ENCODE data around the gene NDUFB6. TPM values are rescaled to one million over a fixed set of nuclear protein-coding genes. Genes with fewer than 3 reads are reported as not detected.
"Not testable (repeated sequence)": the region's sequence is repeated elsewhere in the genome, so short reads cannot be mapped to it uniquely, and the experiment has no call there.

NDUFB6 gene
- total RNA-seq, 1 donor from 2014 or later: 36.8 TPM

GRCh38 chr9:32524892-32525708, 47.9 kb downstream of the NDUFB6 start:
- peaks cover 9% of the 10 kb centered on the region for H3K9me3 Mint-ChIP-seq (ENCODE audit: unreplicated experiment)
- H3K4me1 Mint-ChIP-seq (ENCODE audit: unreplicated experiment): peaks cover 13% of the 10 kb centered on the region
- H3K27ac Mint-ChIP-seq (ENCODE audit: unreplicated experiment): peak overlapping the region; percentile 87
- TF ChIP-seq, protein P1, sequence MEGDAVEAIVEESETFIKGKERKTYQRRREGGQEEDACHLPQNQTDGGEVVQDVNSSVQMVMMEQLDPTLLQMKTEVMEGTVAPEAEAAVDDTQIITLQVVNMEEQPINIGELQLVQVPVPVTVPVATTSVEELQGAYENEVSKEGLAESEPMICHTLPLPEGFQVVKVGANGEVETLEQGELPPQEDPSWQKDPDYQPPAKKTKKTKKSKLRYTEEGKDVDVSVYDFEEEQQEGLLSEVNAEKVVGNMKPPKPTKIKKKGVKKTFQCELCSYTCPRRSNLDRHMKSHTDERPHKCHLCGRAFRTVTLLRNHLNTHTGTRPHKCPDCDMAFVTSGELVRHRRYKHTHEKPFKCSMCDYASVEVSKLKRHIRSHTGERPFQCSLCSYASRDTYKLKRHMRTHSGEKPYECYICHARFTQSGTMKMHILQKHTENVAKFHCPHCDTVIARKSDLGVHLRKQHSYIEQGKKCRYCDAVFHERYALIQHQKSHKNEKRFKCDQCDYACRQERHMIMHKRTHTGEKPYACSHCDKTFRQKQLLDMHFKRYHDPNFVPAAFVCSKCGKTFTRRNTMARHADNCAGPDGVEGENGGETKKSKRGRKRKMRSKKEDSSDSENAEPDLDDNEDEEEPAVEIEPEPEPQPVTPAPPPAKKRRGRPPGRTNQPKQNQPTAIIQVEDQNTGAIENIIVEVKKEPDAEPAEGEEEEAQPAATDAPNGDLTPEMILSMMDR (IDR thresholded peaks at IDR 0.05; ENCODE audit: unreplicated experiment): no peak
- no peak for DNase-seq (ENCODE audit: low spot score)
- peaks cover 26% of the 10 kb centered on the region for H3K36me3 Mint-ChIP-seq (ENCODE audit: low read depth, unreplicated experiment)
- peak overlapping the region; percentile 91 for H3K4me3 Mint-ChIP-seq (ENCODE audit: unreplicated experiment)
- H3K27me3 Mint-ChIP-seq (ENCODE audit: unreplicated experiment): peaks cover 4% of the 10 kb centered on the region

DNA sequence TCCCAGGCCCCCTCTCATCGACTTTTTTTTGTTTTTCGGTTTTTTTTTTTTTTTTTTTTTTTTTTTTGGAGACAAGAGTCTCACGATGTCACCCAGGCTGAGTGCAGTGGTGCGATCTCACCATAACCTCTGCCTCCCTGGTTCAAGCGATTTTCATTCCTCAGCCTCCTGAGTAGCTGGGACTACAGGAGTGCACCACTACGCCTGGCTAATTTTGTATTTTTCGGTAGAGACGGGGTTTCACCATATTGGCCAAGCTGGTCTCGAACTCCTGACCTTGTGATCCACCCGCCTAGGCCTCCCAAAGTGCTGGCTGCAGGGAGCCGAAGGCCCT, 48.4 kb downstream of the NDUFB6 start:
- Mint-ChIP-seq H3K4me1 (ENCODE audit: unreplicated experiment) (peaks cover 13% of the 10 kb centered on the region), H3K4me3 (ENCODE audit: unreplicated experiment) (peak overlapping the region; percentile 43), H3K36me3 (ENCODE audit: low read depth, unreplicated experiment) (peaks cover 26% of the 10 kb centered on the region)
- DNase-seq (ENCODE audit: low spot score); H3K27me3 Mint-ChIP-seq (ENCODE audit: unreplicated experiment); H3K27ac Mint-ChIP-seq (ENCODE audit: unreplicated experiment); H3K9me3 Mint-ChIP-seq (ENCODE audit: unreplicated experiment): not testable (repeated sequence)

DNA sequence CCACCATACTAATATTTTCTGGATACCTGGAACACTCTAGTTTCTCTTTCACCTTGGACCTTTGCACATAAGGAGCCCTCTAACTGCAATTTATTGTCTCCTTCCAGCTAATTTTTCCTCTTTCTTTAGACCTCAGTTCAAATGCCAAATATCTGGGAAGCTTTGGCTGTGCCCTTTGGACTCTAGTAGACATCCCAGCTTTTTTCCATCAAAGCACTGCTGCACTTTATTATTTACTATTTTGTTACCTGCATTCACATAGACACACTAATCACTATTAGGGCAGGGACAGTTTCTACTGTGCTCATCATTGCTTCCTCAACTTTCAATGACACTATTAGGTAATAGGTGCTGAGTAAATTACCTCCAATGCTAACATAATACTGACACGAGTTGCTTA, 49.0 kb downstream of the NDUFB6 start:
- peaks cover 4% of the 10 kb centered on the region for H3K27me3 Mint-ChIP-seq (ENCODE audit: unreplicated experiment)
- peaks cover 26% of the 10 kb centered on the region for H3K36me3 Mint-ChIP-seq (ENCODE audit: low read depth, unreplicated experiment)
- H3K4me3 Mint-ChIP-seq (ENCODE audit: unreplicated experiment): no peak overlapping the region
- H3K9me3 Mint-ChIP-seq (ENCODE audit: unreplicated experiment): peaks cover 9% of the 10 kb centered on the region
- peaks cover 13% of the 10 kb centered on the region for H3K4me1 Mint-ChIP-seq (ENCODE audit: unreplicated experiment)
- TF ChIP-seq, protein P1 (IDR thresholded peaks at IDR 0.05; ENCODE audit: unreplicated experiment): no peak
- no peak overlapping the region for H3K27ac Mint-ChIP-seq (ENCODE audit: unreplicated experiment)
- no peak for DNase-seq (ENCODE audit: low spot score)

DNA sequence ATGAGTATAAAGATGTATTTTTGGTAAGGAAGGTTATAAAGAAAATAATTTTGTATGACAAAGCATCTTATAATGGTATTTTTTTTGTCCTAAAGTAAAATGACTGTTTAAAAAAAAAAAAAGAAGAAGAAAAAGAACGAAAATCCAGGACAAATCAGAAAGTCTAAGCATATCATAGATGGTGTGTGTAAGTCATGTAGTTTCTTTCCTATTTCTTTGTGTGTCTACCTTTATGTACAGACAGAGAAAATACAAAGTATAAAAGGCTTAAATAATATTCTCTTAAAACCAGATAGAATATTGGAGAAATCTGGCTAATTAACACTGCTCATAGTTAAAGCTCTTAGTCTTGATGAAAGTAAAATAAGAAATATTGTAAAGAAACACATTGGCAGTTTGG, 54.7 kb downstream of the NDUFB6 start:
- H3K27ac Mint-ChIP-seq (ENCODE audit: unreplicated experiment): no peak overlapping the region
- no peaks in the 10 kb centered on the region for H3K4me1 Mint-ChIP-seq (ENCODE audit: unreplicated experiment)
- DNase-seq (ENCODE audit: low spot score): no peak
- peaks cover 54% of the 10 kb centered on the region for H3K36me3 Mint-ChIP-seq (ENCODE audit: low read depth, unreplicated experiment)
- no peak overlapping the region for H3K4me3 Mint-ChIP-seq (ENCODE audit: unreplicated experiment)
- peaks cover 11% of the 10 kb centered on the region for H3K9me3 Mint-ChIP-seq (ENCODE audit: unreplicated experiment)
- TF ChIP-seq, protein P1 (IDR thresholded peaks at IDR 0.05; ENCODE audit: unreplicated experiment): no peak
- peaks cover 2% of the 10 kb centered on the region for H3K27me3 Mint-ChIP-seq (ENCODE audit: unreplicated experiment)

GRCh38 chr9:32516241-32516640, 56.7 kb downstream of the NDUFB6 start:
- TF ChIP-seq, protein P1 (IDR thresholded peaks at IDR 0.05; ENCODE audit: unreplicated experiment): no peak
- Mint-ChIP-seq H3K4me1 (ENCODE audit: unreplicated experiment) (no peaks in the 10 kb centered on the region), H3K27me3 (ENCODE audit: unreplicated experiment) (peaks cover 2% of the 10 kb centered on the region), H3K4me3 (ENCODE audit: unreplicated experiment) (no peak overlapping the region), H3K9me3 (ENCODE audit: unreplicated experiment) (peaks cover 6% of the 10 kb centered on the region), H3K36me3 (ENCODE audit: low read depth, unreplicated experiment) (peaks cover 34% of the 10 kb centered on the region), H3K27ac (ENCODE audit: unreplicated experiment) (no peak overlapping the region)
- no peak for DNase-seq (ENCODE audit: low spot score)

All from endothelial cell (in vitro differentiated cells).